Measurements from ENCODE around the gene MRPL2.
"Not testable (repeated sequence)": the region's sequence is repeated elsewhere in the genome, so short reads cannot be mapped to it uniquely, and the experiment has no call there.

DNA sequence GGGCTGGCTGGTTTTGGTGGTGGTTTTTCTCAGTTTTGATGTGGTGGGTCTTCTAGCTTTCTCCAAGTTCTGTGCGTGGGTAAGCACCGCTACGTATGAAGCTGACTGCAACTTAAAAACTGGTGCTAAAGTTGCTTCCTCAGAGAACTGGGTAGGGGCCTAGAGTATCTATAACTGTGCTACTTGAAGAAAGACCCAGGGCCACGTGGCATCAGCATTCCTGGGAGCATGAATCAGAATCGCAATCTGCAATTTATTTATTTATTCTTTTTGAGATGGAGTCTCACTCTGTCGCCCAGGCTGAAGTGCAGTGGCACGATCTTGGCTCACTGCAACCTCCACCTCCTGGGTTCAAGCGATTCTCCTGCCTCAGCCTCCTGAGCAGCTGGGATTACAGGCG is 22.7 kb upstream of the MRPL2 start:
- not testable (repeated sequence) for TF ChIP-seq EZH2phosphoT487 (IDR thresholded peaks at IDR 0.05; ENCODE audit: insufficient read depth, low read depth); EZH2 (IDR thresholded peaks at IDR 0.05; ENCODE audit: insufficient read depth, poor library complexity, severe bottlenecking)

All from GM23248 (cell line).